Esophagus muscularis mucosa (tissue), 4 donors: ENCODE measurements around the gene PSMD8.

ENCODE experiments used
- EP300 ChIP-seq: sonication (generic); formaldehyde crosslinking; IDR thresholded peaks from one replicate; pipeline ENCODE4 v1.6.1; 2017; ENCODE audit warnings: antibody characterized with exemption
- POLR2A ChIP-seq: fragments of 450-650 bp; IDR thresholded peaks from one replicate; pipeline ENCODE4 v1.6.1; 2017; ENCODE audit warnings: antibody characterized with exemption, moderate library complexity, mild to moderate bottlenecking, low read depth
- POLR2AphosphoS5 ChIP-seq, 2 donors: sonication (generic); formaldehyde crosslinking; IDR thresholded peaks; one replicate each; pipeline ENCODE4 v1.6.1; 2017; ENCODE audit warnings: antibody characterized with exemption in 2 of 2
- TF ChIP-seq, protein P1 (sequence below), 3 experiments: fragments of 200-600 bp in 2 of 3; fragments of 450-650 bp in 1 of 3; sonication (generic) in 2 of 3; IDR thresholded peaks; one replicate each; pipeline ENCODE4 v1.5.1; 2017 to 2019; ENCODE audit warnings: antibody characterized with exemption in 3 of 3, mild to moderate bottlenecking in 2 of 3, moderate library complexity in 1 of 3

DNA sequence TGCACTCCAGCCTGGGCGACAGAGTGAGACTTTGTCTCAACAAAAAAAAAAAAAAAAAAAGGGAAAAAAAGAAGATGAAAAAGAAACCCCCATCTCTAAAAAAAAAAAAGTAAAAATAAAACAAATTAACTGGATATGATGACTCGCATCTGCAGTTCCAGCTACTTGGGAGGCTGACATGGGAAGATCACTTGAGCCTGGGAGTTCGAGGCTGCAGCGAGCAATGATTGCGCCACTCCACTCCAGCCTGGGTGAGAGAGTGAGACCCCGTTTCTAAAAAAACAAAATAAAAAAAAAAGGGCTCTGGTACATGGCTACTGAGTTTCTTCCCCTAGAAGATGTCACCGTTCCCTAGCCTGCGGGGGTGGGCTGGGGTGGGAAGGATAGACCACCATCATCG, 41.1 kb upstream of the PSMD8 start:
- TF ChIP-seq, protein P1, sequence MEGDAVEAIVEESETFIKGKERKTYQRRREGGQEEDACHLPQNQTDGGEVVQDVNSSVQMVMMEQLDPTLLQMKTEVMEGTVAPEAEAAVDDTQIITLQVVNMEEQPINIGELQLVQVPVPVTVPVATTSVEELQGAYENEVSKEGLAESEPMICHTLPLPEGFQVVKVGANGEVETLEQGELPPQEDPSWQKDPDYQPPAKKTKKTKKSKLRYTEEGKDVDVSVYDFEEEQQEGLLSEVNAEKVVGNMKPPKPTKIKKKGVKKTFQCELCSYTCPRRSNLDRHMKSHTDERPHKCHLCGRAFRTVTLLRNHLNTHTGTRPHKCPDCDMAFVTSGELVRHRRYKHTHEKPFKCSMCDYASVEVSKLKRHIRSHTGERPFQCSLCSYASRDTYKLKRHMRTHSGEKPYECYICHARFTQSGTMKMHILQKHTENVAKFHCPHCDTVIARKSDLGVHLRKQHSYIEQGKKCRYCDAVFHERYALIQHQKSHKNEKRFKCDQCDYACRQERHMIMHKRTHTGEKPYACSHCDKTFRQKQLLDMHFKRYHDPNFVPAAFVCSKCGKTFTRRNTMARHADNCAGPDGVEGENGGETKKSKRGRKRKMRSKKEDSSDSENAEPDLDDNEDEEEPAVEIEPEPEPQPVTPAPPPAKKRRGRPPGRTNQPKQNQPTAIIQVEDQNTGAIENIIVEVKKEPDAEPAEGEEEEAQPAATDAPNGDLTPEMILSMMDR (IDR thresholded peaks at IDR 0.05): no peak
- TF ChIP-seq POLR2A (no peak), POLR2AphosphoS5 (IDR thresholded peaks at IDR 0.05) (no peak), EP300 (no peak)
